WERI-Rb-1 (cell line): ENCODE data around the gene ITGA11.

Experiments
- DNase-seq: peaks from one replicate; pipeline ENCODE4 v3.0.0-alpha.2; 2020
- H3K27ac ChIP-seq: fragments of 250-450 bp; sonication (Bioruptor Pico); 2 replicates; pipeline ENCODE4 v1.5.1; 2020; ENCODE audit warnings: mild to moderate bottlenecking, moderate library complexity
- H3K27me3 ChIP-seq: fragments of 250-450 bp; sonication (Bioruptor Pico); 2 replicates; pipeline ENCODE4 v1.5.1; 2021; ENCODE audit warnings: mild to moderate bottlenecking, low read depth, moderate library complexity; ENCODE audit not compliant: insufficient read depth, severe bottlenecking
- H3K36me3 ChIP-seq: fragments of 250-450 bp; sonication (Bioruptor Pico); 2 replicates; pipeline ENCODE4 v1.5.1; 2020; ENCODE audit warnings: mild to moderate bottlenecking, moderate library complexity
- H3K4me3 ChIP-seq: 2 replicates; pipeline ENCODE4 v1.5.1; 2011; ENCODE audit warnings: low read depth, mild to moderate bottlenecking, control low read depth, low read length
- H3K9me3 ChIP-seq: fragments of 250-450 bp; sonication (Bioruptor Pico); 2 replicates; pipeline ENCODE4 v1.5.1; 2021; ENCODE audit warnings: mild to moderate bottlenecking, moderate library complexity; ENCODE audit not compliant: severe bottlenecking
- CTCF ChIP-seq: IDR thresholded peaks from 2 replicates; pipeline ENCODE4 v1.5.1; 2011; ENCODE audit warnings: low read depth, mild to moderate bottlenecking, control low read depth, inconsistent platforms, low read length

The ITGA11 gene

DNA sequence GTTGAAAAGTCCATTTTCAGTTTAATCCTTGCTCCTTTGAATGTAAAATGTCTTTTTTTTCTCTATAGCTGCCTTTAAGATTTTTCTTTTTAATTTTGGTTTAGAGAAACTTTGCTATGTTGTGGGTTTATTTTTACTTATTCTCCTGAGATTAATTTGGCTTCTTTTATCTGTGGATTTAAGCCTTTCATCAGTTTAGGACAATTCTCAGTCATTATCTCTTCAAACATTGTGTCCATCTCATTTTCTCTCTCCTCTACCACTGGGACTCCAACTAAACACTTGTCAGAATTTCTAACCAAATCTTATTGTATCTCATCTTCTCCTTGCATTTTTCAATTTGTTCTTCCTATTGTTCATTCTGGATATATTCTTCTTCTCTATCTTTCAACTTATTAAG is 12.4 kb upstream of the ITGA11 start:
- Histone ChIP-seq H3K4me3 (no peak overlapping the region), H3K9me3 (no peaks in the 10 kb centered on the region), H3K27me3 (no peaks in the 10 kb centered on the region), H3K27ac (no peak overlapping the region), H3K36me3 (no peaks in the 10 kb centered on the region)
- DNase-seq: no peak
- TF ChIP-seq CTCF: no peak

GRCh38 chr15:68442903-68443302 is 10.9 kb upstream of the ITGA11 start:
- no peak overlapping the region for H3K4me3 ChIP-seq
- no peak overlapping the region for H3K27ac ChIP-seq
- H3K9me3 ChIP-seq: no peaks in the 10 kb centered on the region
- H3K27me3 ChIP-seq: no peaks in the 10 kb centered on the region
- no peak for TF ChIP-seq CTCF
- no peaks in the 10 kb centered on the region for H3K36me3 ChIP-seq
- DNase-seq: no peak

DNA sequence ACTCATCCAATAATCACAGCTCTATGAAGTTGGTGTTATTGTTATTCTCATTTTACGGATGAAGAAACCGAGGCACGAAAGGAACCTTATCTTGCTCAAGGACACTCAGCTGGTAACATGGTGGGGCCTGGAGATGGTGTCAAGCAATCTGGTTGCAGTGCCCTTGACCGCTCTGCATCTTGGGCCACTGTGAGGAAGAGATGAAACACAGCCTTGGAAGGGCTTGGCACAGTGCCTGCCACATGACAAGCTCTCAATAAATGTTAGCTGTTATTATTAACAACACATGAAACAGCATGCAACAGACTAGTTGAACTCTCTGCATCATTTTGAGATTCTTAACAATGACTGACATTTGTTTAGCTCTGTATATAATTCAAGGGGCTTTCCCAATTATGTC is 10.1 kb upstream of the ITGA11 start:
- no peaks in the 10 kb centered on the region for H3K9me3 ChIP-seq
- H3K27me3 ChIP-seq: no peaks in the 10 kb centered on the region
- H3K36me3 ChIP-seq: no peaks in the 10 kb centered on the region
- H3K27ac ChIP-seq: no peak overlapping the region
- no peak for DNase-seq
- no peak overlapping the region for H3K4me3 ChIP-seq
- no peak for TF ChIP-seq CTCF

DNA sequence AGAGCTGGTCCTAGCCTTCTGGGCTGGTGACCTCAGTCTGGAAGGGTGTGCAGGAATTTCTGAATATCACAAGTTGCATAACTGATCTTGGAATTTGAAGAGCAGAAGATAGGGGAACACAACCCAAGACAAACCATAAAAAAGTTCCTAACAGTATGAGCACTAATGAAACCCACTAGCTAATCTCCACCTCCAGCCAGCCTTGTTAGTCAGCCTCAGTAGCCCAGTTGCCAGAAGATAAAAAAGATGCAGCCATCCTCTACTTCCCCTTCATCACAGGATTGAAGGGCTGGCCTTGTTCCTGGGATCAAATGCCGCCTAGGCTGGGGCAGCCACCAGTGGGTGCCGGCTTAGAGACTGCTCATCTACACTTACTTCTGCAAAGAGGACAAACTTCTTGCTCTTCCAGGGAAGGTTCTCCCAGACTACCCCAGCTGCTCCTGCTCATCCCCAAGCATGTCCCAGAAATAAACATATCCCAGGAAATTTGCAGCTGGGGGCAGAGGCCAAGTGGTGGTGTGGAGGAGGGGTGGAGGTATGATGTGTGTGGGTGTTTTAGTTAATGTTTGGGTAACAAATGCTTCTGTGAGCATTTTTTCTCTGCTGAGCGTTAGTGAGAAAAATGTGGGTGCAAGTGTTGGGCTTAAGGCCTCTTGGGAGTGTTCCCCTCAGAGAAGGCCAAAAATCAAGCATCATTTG is 9.2 kb upstream of the ITGA11 start:
- no peaks in the 10 kb centered on the region for H3K36me3 ChIP-seq
- no peaks in the 10 kb centered on the region for H3K27me3 ChIP-seq
- TF ChIP-seq CTCF: no peak
- no peak for DNase-seq
- H3K4me3 ChIP-seq: no peak overlapping the region
- no peaks in the 10 kb centered on the region for H3K9me3 ChIP-seq
- H3K27ac ChIP-seq: no peak overlapping the region

DNA sequence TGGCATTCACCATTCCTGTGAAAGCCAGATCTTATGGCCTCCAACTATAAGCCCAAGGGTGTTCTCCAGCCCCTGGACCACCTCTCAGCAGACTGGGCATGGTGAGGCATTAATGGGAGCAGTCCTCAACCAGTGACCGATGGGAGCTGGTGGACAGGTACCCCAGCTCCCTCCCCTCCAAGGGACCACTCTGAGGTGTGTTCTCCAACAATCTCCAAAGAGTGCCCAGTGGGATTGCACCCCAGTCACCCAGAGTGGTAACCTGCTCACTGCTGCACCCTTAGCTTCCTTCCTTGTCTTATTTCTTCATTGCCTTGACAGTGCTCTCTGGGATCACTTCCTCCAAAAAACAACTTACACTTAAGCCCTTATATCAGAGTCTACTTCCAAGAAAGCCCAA is 8.2 kb upstream of the ITGA11 start:
- Histone ChIP-seq H3K4me3 (no peak overlapping the region), H3K36me3 (no peaks in the 10 kb centered on the region), H3K27me3 (no peaks in the 10 kb centered on the region), H3K27ac (no peak overlapping the region), H3K9me3 (no peaks in the 10 kb centered on the region)
- TF ChIP-seq CTCF: no peak
- DNase-seq: no peak

DNA sequence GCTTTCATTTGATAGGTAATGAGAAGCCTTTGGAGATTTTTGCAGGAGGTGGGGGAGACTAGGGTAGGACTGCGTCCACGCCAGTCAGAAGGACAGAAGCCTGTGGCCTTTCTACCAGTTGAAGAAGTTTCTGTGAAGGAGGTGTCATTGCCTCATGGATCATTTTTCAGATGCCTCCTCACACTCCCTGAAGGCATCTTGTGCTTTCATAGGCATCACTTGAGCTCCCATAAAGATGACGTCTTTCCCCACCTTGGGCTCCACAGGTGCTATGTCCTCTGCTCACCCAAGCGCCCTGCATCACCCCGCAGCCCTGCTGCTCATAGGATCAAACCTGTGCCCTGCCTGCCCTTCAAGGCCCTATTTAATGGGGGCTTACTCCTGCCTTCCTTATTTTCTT is 7.5 kb upstream of the ITGA11 start:
- Histone ChIP-seq H3K27me3 (no peaks in the 10 kb centered on the region), H3K27ac (no peak overlapping the region), H3K9me3 (no peaks in the 10 kb centered on the region), H3K36me3 (no peaks in the 10 kb centered on the region), H3K4me3 (no peak overlapping the region)
- no peak for TF ChIP-seq CTCF
- DNase-seq: no peak
